ENCODE data around the gene NOTUM.
"Not testable (repeated sequence)": the region's sequence is repeated elsewhere in the genome, so short reads cannot be mapped to it uniquely, and the experiment has no call there.

NOTUM gene

DNA sequence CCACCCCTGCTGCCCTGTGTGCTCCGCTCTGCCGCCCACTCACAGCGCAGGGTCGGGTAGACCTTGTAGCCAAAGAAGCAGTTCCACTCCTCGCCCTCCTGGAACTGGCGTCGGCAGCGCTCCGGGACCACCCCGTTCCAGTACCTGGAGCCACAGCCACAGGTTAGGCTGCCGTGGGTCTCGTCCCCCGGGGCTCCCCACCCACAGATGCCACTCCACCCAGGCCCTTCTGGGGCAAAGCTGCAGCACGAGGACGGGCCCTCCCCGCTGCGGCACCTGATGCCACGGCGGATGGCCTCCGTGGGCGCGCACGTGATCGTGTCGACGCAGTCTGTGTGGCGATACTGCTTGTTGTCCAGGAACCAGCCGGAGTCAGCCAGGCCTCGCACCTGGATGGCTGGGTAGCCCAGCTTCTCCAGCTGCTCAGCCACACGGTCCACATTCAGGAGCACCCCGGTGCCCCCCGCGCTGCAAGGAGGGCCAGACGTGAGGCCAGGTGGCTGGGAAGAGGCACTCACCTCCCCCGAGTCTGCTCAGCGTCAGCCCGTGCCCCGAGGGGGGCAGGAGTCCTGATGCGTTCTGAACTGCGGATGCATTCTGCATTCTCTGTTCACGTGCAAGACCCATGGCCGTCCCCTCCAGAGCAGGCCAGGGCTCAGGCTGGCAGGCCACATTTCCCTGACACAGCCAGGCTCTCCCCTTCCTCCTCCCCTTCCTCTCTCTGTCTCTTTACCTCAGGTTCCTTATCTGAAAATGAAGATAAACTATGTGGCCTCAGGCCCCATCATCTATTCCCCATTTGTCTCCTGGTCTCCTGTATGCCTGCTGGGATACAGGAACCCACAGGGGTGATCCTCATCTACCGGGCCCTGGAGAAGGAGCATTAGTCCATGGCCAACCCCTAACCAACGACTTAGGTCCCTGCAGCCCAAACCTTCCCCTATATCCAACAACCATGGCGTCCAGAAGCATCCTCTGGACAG lies 4.1 kb downstream of the NOTUM start:
- DNase-seq = no peak

DNA sequence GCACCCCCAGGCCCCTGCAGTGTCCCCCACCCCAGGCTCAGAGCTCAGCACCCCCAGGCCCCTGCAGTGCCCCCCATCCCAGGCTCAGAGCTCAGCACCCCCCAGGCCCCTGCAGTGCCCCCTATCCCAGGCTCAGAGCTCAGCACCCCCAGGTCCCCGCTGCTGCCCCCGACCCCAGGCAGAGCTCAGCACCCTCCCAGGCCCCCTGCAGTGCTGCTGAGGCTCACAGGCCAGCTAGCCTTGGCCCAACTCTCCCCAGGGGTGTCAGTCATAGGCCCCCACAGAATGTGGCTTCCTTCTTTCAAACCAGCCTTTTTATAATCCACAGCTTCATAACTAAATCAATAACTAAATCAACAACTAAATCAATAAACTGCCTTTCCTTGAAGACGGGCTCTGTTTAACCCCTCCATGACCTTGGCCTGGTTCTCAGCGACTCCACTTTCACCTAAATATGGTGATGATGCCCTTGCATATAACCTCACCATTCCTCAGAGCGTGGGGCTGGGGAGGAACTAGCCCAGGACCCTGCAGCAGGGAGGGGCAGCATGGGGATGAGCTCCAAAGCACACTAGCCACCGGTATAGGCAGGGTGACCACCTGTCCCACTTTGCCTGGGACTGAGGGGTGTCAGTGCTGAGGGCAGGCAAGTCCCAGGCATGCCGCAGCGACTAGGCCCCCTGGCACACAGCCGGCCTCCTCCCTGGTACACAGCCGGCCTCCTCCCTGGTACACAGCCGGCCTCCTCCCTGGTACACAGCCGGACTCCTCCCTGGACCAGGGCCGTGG lies 5.0 kb downstream of the NOTUM start:
- no peak for DNase-seq

GRCh38 chr17:81955058-81955681 lies 5.8 kb downstream of the NOTUM start:
- DNase-seq = no peak

GRCh38 chr17:81954131-81955057 lies 6.6 kb downstream of the NOTUM start:
- no peak for DNase-seq

- not testable (repeated sequence) for DNase-seq
These were observed 7.5 kb downstream of the NOTUM start for GRCh38 chr17:81953443-81953842.

DNA sequence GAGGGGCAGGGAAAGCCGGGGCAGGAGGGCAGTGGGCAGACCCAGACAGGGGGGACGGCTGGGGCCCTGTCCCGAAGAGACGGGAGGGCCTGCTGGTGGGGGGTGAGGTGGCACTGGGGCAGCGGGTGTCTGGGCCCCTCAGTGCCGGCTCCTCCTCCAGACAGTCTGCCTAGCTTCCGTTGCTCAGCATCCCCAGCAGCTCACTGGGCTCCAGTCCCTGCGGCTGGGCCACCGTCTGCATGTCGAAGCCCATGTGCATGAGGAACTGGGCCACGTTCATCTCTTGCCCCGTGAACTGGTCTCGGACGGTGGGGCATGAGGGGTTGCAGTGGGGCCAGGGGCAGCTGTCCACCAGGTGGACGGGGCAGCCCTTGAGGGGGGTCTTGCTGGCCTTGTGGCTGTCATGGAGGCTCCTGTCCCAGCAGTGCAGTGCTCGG lies 8.2 kb downstream of the NOTUM start:
- no peak for DNase-seq

DNA sequence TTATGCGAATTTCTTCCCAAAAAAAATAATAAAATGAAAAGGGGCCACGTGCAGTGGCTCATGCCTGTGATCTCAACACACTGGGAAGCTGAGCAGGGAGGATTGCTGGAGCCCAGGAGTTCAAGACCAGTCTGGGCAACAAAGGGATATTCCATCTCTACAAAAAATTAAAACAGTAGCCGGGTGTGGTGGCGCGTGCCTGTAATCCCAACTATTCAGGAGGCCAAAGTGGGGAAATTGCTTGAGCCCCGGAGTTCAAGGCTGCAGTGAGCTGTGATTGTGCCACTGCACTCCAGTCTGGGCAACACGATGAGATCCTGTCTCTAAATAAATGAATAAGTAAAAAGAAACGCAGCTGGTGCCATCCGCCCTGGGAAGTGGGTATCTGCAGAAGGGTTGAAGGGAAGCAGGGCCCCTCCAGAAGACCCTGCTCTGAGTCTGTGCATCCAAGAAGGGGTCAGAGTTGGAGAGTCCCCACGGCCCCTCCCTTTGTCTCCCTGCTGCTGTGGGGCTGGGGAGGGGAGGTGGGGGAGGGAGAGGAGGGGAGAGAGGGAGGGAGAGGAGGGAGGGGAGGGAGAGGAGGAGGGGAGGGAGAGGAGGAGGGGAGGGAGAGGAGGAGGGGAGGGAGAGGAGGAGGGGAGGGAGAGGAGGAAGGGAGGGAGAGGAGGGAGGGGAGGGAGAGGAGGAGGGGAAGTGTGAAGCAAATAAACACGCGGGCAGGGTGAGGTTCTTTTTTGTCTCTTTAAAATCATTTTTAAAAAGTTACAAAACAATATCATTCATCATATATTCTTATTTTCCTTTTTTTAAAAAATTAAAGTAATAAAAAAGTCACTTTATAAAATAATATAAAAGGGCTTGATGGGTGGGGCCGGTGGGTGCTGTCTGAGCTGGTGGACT lies 9.0 kb downstream of the NOTUM start:
- no peak for DNase-seq

DNA sequence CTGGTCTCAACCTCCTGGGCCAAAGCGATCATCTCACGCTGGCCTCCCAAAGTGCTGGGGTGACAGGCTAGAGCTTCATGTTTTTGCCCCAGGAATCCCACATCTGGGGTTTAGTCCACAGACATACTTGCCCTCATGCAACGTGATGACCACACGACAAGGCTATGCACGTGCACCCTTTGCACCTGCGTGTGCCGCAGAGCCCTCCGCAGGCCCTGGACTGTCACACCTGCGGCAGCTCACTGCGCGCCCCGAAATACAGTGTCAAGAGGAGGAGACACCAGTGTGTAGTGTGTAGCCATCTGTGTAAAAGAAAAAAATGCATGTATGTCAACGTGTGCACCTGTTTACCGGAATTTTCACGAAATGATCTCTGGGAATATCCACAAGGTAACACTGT lies 10.5 kb downstream of the NOTUM start:
- DNase-seq = no peak

DNA sequence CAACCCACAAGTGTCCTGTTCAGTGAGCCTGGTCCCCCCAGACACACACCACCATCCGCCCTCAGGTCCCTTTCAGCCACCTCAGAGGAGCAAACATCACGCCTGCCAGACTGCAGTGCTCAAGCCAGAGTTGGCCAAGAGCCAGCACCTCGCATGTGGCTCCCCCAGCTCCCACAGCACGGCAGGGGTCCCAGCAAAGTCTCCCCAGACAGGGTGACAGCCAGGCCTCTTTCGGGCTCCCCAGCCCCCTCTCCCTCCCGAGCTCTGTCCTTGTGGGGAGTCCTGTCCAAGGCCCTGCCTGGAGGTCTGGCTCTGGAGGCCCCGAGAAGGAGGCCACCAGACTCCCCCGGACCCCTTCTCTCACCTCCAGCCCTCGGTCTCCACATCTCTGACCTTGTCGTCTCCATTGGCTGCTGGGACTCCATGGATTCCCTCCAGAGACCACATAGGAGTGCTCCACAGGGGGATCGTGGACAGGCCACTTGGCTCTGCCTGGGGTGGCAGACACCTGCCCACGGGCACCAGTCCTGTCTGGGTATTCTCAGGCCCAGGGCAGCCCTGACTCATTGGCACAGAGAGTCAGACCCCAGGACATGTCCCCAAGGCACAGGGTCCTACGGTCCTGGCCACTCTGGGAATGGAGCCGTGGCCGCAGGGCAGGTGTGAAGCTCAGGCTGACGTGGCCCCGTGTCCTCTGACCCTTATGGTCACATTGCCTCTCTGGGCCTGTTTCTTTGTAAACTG lies 12.2 kb downstream of the NOTUM start:
- no peak for DNase-seq

DNA sequence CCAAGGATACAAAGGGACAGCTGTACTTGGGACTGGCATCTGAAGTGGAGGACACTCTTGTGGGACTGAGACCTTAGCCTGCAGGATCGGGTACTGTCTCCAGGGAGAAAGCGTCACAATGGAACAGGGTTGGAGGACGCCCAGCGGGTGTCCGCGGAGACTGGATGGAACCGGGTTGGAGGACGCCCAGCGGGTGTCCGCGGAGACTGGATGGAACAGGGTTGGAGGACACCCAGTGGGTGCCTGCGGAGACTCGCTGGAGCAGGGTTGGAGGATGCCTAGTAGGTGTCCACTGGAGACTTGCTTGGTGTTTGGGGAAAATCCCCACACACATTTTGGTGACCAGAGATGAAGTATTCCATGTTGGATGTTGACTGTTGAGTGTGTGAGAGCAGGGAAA lies 13.8 kb downstream of the NOTUM start, which contains the start of gene MYADML2:
Gene MYADML2 (minus strand): TSS at position 45 of the 400 bp plus-strand sequence. CDS start 5,492 bp downstream, outside the sequence.
- no peak for DNase-seq

- no peak for DNase-seq
These were observed 16.1 kb downstream of the NOTUM start for GRCh38 chr17:81944858-81945257.

GRCh38 chr17:81942167-81942553 lies 18.8 kb downstream of the NOTUM start:
- no peak for DNase-seq

DNA sequence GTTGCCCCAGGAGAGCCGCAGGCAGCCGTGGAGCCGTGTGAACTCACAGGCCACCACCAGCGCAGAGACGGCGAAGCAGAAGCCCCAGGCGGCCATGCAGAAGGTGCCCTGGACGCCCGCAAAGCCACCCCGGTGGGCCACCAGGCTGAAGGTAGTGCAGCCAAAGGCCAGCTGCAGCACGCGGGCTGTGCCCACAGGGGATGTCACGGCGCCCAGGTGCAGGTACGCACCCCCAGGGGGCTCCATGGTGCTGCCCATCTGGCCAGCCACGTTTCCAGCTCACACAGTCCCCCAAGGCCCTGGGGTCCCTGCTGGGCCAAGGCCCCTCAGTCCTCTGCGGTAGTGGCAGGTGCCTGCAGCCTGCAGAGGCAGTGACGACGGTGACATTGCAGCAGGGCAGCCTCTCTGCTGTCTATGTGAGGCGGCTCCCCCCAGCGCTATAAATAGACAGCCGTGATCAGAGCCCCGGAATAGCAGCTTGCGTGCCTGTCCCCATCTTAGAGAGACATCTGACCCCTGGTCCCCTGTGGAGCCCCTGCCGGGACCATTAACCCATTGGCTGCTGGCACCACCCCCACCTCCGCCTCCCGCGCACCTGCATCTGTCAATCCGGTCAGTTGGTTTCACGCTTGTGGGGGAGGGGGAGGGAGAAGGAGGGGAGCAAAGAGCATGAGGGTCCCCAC lies 19.4 kb downstream of the NOTUM start:
- DNase-seq = no peak

DNA sequence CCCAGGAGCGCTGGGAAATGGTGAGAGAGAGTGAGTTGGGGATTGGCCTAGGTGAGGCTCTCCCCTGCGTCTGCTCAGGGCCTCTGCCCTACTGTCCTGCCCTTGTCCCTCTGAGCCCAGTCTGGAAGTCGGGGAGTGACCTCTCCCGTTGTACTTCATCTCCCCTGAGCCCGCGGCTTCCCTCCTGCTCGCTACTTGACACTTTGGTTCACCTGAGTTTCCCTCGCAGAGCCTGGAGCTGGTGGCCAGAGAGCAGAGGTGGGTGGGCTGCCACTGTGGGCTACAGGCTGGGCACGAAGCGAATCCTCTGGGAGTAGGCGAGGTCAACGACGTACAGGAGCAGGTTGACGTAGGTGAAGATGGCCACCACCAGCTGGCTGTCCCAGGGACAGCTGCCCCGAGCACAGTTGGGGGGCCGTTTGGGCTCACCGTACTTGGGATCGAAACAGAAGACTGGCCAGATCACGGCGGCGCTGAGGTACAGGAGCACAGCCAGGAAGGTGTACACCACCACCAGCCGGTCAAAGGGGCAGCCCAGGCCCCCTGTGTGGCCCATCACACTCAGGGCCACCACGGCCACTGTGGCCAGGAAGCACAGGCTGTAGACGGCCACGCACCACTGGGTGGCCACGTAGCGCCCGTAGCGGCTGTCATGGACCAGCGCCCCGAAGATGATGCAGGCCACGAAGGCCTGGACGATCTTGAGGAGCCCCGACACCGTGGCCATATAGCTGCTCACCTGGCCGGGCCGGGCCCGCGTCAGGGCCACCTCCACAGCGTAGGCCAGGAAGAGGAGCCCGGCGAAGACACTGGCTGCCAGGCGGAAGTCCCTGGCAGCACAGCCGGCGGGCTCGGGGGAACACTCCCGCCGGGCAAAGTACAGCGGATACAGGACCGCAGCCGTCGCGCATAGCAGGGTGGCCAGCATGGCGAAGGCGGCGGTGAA lies 20.2 kb downstream of the NOTUM start:
- no peak for DNase-seq

- DNase-seq = no peak
These were observed 21.1 kb downstream of the NOTUM start for GRCh38 chr17:81939881-81940385.

GRCh38 chr17:81939218-81939617 lies 21.8 kb downstream of the NOTUM start:
- DNase-seq = no peak

GRCh38 chr17:81935709-81936084 lies 25.3 kb downstream of the NOTUM start:
- no peak for DNase-seq
